HG03520 (cell line): ENCODE measurements around the gene CACNA1H.

ENCODE experiments used
- ATAC-seq: cut with Tn5 transposase; IDR thresholded peaks from one replicate; pipeline ENCODE4 v1.9.1; 2021; ENCODE audit warnings: mild to moderate bottlenecking, moderate library complexity; ENCODE audit not compliant: unreplicated experiment

The CACNA1H gene

GRCh38 chr16:1152651-1153259 lies at the start of gene CACNA1H:
Gene CACNA1H, plus strand, starts transcription at chr16:1153106. Its CDS starts 632 bp downstream, at chr16:1153738.
- no peak for ATAC-seq

GRCh38 chr16:1103636-1103980 lies 49.3 kb upstream of the CACNA1H start:
- no peak for ATAC-seq

- no peak for ATAC-seq
Observed at GRCh38 chr16:1105888-1106620, 46.9 kb upstream of the CACNA1H start.

GRCh38 chr16:1106659-1107058 lies 46.2 kb upstream of the CACNA1H start:
- ATAC-seq, result no peak

GRCh38 chr16:1107141-1107540 lies 45.8 kb upstream of the CACNA1H start:
- ATAC-seq, result no peak

GRCh38 chr16:1107731-1108130 lies 45.2 kb upstream of the CACNA1H start:
- no peak for ATAC-seq

GRCh38 chr16:1108299-1109252 lies 44.3 kb upstream of the CACNA1H start:
- no peak for ATAC-seq

GRCh38 chr16:1109648-1110047 lies 43.3 kb upstream of the CACNA1H start:
- no peak for ATAC-seq

- no peak for ATAC-seq
Observed at GRCh38 chr16:1112506-1113184, 40.3 kb upstream of the CACNA1H start.

GRCh38 chr16:1113489-1113888 lies 39.4 kb upstream of the CACNA1H start:
- ATAC-seq, result no peak

GRCh38 chr16:1113889-1114526 lies 38.9 kb upstream of the CACNA1H start:
- ATAC-seq, result no peak

- no peak for ATAC-seq
Observed at GRCh38 chr16:1116693-1117077, 36.2 kb upstream of the CACNA1H start.

GRCh38 chr16:1117176-1117900 lies 35.6 kb upstream of the CACNA1H start:
- no peak for ATAC-seq

GRCh38 chr16:1117926-1118325 lies 35.0 kb upstream of the CACNA1H start:
- no peak for ATAC-seq

- ATAC-seq, result no peak
Observed at GRCh38 chr16:1119129-1119528, 33.8 kb upstream of the CACNA1H start.

- no peak for ATAC-seq
Observed at GRCh38 chr16:1119766-1120576, 32.9 kb upstream of the CACNA1H start.

- no peak for ATAC-seq
Observed at GRCh38 chr16:1120577-1120941, 32.3 kb upstream of the CACNA1H start.

- ATAC-seq, result no peak
Observed at GRCh38 chr16:1121009-1121408, 31.9 kb upstream of the CACNA1H start.
